CD4-positive, alpha-beta T cell treated with Interleukin-4 for 1 hour (primary cell): ENCODE data around the gene NFU1.
A peak's percentile ranks its signal among the peaks of the same experiment; 100 is the strongest.
"Not testable (repeated sequence)": the region's sequence is repeated elsewhere in the genome, so short reads cannot be mapped to it uniquely, and the experiment has no call there.

ENCODE experiments used
- DNase-seq, 2 donors: peaks; one replicate each; pipeline ENCODE4 v3.0.0-alpha.2; 2020 to 2022

NFU1 gene

GRCh38 chr2:69449906-69450305, 12.7 kb upstream of the NFU1 start:
- no peak for DNase-seq

GRCh38 chr2:69443673-69444072, 6.4 kb upstream of the NFU1 start:
- DNase-seq: not testable (repeated sequence)

GRCh38 chr2:69439499-69439898, 2.3 kb upstream of the NFU1 start:
- peak; percentile 17 to 33 for DNase-seq

GRCh38 chr2:69438580-69438979, 1.3 kb upstream of the NFU1 start:
- DNase-seq: no peak

GRCh38 chr2:69437751-69438154, 518 bp upstream of the NFU1 start:
- DNase-seq: no peak

GRCh38 chr2:69436596-69436937, 668 bp downstream of the NFU1 start:
- no peak for DNase-seq

DNA sequence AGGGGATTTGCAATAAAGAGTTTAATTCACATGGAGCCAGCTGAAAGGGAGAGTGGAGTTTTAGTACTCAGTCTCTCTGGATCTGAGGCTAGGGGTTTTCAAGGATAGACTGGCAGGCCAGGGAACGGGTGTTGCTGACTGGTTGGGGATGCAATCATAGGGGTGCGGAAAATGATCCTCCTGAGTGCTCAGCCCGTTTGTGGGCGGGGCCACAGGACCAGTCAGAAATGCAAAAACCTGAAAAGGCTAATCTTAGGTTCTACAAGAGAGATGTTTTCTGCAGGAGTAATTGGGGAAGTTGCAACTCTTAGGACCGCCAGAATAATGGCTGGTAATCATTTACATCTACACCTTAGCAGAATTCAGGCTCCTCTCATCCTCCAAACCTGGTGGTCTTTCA, 2.5 kb downstream of the NFU1 start:
- DNase-seq: no peak

- no peak for DNase-seq
These were observed 7.6 kb downstream of the NFU1 start for GRCh38 chr2:69429491-69430183.

GRCh38 chr2:69428981-69429380, 8.3 kb downstream of the NFU1 start:
- no peak for DNase-seq

DNA sequence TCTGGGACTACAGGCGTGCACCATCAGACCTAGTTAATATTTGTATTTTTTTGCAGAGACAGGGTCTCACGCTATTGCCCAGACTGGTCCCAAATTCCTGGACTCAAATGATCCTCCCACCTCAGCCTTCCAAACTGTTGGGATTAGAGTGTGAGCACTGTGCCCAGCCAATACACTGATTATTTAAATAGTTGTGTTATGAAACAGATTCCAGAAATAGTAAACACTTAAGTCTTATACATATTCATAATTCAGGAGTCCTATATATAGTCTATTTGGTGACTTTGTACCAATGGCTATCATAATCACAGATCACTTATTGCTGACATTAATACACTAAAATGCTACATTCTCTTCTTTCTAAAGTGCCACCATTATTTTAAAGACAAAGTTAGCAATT, 12.8 kb downstream of the NFU1 start:
- no peak for DNase-seq

- no peak for DNase-seq
These were observed 15.0 kb downstream of the NFU1 start for GRCh38 chr2:69422198-69422597.

- DNase-seq: not testable (repeated sequence)
These were observed 18.1 kb downstream of the NFU1 start for GRCh38 chr2:69419111-69419510.

GRCh38 chr2:69416147-69416546, 21.1 kb downstream of the NFU1 start:
- no peak for DNase-seq

GRCh38 chr2:69411120-69411519, 26.1 kb downstream of the NFU1 start:
- no peak for DNase-seq

DNA sequence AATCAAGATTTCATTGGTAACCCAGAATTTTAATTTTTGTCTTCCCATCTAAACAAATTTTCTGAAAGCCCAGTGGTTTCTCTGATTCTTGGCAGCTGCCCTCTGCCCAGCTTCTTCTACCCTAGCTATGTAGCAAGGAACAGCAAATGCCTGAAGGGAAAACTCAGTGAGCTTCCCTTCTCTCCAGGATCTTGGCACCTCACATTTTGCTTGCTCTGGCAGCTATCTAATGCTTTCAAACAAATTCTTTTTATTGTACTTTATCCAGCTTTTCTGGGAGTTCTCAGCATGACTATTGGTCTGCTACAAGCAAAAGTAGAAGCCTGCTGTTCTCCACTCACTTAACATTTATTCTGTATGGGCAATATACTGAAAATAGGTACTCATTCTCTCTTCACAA, 31.9 kb downstream of the NFU1 start:
- no peak for DNase-seq

GRCh38 chr2:69400121-69400520, 37.1 kb downstream of the NFU1 start:
- no peak for DNase-seq

DNA sequence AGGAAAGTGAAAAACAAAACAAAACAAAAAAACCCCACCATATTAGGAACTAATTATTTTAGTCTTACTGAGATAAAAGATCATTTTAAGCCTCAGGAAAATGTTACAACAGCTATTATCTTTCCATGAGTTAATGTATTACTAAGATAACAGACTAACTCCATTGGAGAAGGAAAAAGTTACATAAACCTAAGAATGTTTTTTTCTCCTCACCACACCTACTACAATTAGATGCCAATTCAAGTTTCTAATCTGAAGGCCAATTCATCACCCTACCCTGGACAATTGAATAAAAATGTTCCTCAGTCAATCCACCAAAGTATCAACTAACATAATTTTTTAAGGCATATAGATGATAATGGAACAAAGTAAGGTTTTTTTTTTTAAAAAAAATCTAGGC, 40.0 kb downstream of the NFU1 start:
- no peak for DNase-seq

- DNase-seq: no peak
These were observed 41.4 kb downstream of the NFU1 start for GRCh38 chr2:69395866-69396265.

GRCh38 chr2:69393963-69394362, 43.3 kb downstream of the NFU1 start:
- DNase-seq: no peak

DNA sequence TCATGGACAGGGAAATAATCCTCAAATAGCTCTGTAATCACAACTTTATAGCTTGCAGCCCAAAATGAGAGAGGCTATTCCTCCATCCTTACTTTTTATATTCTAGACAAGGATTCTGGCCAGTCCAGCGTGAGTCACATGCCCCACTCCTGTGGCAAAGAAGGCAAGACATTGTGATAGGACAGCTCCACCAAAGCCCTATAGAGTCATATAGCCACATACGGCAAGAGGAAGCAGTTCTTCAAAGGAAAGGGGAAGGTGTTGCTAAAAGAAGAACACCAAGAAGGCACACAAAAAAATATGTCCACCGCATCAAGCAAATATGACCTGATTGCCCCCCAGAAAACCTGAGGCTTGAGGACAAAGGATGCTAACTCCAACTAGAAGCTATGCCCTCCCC, 46.8 kb downstream of the NFU1 start:
- DNase-seq: no peak

- DNase-seq: no peak
These were observed 47.2 kb downstream of the NFU1 start for GRCh38 chr2:69390001-69390400.

DNA sequence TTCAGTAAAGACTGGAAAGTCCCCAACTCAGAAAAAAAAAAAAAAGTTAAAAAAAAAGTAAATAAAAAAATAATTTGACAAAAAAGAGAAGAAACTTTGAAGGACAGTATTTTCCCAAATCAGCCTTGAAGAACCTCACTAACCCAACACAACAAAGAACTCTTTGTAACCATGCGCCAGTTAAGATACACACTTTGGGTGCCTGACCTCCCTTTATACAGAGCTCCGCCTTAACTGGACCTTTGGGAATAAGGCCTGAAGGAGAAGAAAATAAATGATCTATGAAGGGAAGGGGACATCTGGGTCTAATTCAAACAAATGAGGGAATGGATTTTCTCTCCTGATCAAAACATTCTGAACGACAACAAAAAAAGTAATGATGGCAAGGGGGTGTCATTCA, 48.0 kb downstream of the NFU1 start:
- no peak for DNase-seq

DNA sequence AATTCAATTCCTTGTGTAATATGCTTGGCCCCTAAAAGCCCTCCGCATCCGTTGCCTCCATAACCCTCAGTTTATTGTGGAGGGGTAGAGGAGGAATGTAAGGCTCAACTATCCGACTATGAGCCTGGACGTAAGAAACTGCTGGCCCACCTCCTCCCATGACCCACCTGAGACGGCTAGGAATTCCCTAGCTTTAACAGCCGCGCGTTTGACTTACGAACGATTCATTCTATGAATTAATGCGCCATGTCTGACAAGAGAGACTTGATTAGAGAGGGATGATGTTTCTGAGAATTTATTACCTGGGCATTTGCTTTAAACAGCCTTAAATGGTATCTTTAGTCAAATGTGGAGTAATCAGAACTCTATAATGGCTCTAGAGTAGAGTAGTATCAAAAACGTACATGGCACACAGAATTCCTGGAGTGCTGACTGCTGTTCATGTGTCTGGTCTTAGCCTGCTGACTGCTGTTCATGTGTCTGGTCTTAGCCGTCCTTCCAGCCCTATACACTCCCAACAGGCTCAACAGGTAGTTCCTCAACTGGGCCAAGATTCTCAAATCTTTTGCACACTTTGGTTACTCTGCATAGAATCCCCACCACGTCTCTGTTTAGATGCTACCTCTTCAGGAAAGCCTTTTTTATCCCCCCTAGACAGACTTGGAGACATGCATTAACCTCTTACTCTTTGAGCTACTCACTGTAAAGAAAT, 49.3 kb downstream of the NFU1 start:
- DNase-seq: no peak

GRCh38 chr2:69386789-69387734, 50.2 kb downstream of the NFU1 start, which contains the start of gene GFPT1:
GFPT1 (minus strand) TSS chr2:69387227; CDS start chr2:69387071, 156 bp downstream.
- DNase-seq: peak; percentile 90 to 91
